ENCODE measurements around the gene DUSP12. TPM values are rescaled to one million over a fixed set of nuclear protein-coding genes. Genes with fewer than 3 reads are reported as not detected.

DUSP12 gene
- total and polyA plus RNA-seq, 2 donors (not counting 3 experiments of a cell fraction or from before 2014, with no cell fraction given): 26.8 to 31.6 TPM

DNA sequence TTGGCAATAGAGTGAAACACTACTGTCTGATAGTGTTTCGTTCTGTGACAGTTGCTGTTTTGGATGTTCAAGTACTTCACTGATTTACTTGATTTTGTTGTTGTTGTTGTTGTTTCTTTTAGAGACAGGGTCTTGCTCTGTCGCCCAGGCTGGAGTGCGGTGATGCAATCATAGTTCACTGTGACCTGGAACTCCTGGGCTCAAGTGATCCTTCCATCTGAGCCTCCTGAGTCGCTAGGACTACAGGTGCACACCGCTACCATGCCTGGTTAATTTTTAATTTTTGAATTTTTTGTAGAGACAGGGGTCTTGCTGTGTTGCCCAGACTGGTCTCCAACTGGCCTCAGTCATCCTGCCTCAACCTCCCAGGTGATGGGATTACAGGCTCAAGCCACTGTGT is 18.9 kb downstream of the DUSP12 start:
- no peaks in the 10 kb centered on the region for H3K27me3 ChIP-seq (ENCODE audit: control insufficient read depth in 2 of 2, insufficient read depth in 2 of 2, low read length in 2 of 2)
- H4K20me1 ChIP-seq (replicated peaks; ENCODE audit: control insufficient read depth, extremely low read depth, insufficient read depth, low read length): no peaks in the 10 kb centered on the region
- H3K9me1 ChIP-seq (replicated peaks; ENCODE audit: control insufficient read depth, extremely low read depth, insufficient read depth, low read length): no peaks in the 10 kb centered on the region
- no peak for FAIRE-seq
- no peak overlapping the region for H3K4me2 ChIP-seq (ENCODE audit: insufficient read depth, low read length)
- H3K27ac ChIP-seq (ENCODE audit: insufficient read depth, low read depth, low read length): no peak overlapping the region
- no TSS peak for BruUV-seq (replicated peaks)
- intact Hi-C loops (cut with micrococcal nuclease): loop anchor here (10.0 kb wide), 1 partner anchor 266 kb away; no protein-coding TSS in a partner anchor
- H2AFZ ChIP-seq (ENCODE audit: low read depth, low read length): no peak overlapping the region
- no peaks in the 10 kb centered on the region for H3K9me3 ChIP-seq (replicated peaks; ENCODE audit: control insufficient read depth, insufficient read depth, low read length)
- DNase-seq (ENCODE audit: low read depth, low spot score): no peak
- TF ChIP-seq POLR2A (IDR thresholded peaks at IDR 0.05; ENCODE audit: low read depth, low read length) (no peak), MYC (IDR thresholded peaks at IDR 0.05; ENCODE audit: low read depth, low read length) (no peak), GATA2 (IDR thresholded peaks at IDR 0.05; ENCODE audit: insufficient read depth, insufficient read length, low read depth, low read length) (no peak), POLR2AphosphoS5 (IDR thresholded peaks at IDR 0.05; ENCODE audit: insufficient read depth, low read depth, low read length) (no peak), EZH2 (IDR thresholded peaks at IDR 0.05; ENCODE audit: borderline replicate concordance, low read depth, low read length, severe bottlenecking) (no peak), FOS (IDR thresholded peaks at IDR 0.05; ENCODE audit: borderline replicate concordance, insufficient read depth, low read length) (no peak), JUN (IDR thresholded peaks at IDR 0.05; ENCODE audit: borderline replicate concordance, insufficient read depth, insufficient read length, low read depth) (no peak)
- TF ChIP-seq, protein P1, sequence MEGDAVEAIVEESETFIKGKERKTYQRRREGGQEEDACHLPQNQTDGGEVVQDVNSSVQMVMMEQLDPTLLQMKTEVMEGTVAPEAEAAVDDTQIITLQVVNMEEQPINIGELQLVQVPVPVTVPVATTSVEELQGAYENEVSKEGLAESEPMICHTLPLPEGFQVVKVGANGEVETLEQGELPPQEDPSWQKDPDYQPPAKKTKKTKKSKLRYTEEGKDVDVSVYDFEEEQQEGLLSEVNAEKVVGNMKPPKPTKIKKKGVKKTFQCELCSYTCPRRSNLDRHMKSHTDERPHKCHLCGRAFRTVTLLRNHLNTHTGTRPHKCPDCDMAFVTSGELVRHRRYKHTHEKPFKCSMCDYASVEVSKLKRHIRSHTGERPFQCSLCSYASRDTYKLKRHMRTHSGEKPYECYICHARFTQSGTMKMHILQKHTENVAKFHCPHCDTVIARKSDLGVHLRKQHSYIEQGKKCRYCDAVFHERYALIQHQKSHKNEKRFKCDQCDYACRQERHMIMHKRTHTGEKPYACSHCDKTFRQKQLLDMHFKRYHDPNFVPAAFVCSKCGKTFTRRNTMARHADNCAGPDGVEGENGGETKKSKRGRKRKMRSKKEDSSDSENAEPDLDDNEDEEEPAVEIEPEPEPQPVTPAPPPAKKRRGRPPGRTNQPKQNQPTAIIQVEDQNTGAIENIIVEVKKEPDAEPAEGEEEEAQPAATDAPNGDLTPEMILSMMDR (IDR thresholded peaks at IDR 0.05; ENCODE audit: extremely low read depth in 1 of 2, insufficient read depth in 1 of 2, low read depth in 1 of 2, low read length in 2 of 2): no peak
- TF ChIP-seq, protein P2, sequence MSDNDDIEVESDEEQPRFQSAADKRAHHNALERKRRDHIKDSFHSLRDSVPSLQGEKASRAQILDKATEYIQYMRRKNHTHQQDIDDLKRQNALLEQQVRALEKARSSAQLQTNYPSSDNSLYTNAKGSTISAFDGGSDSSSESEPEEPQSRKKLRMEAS (IDR thresholded peaks at IDR 0.05; ENCODE audit: insufficient read depth, insufficient read length): no peak
- CTCF ChIA-PET: interaction anchor here (1.1 to 1.9 kb wide), 2 partner anchors 19 to 24 kb away, joined by 4 to 6 read pairs; no protein-coding TSS in a partner anchor
- H3K4me3 ChIP-seq (replicated peaks in 1 of 3; ENCODE audit: insufficient read depth in 1 of 3, low read depth in 1 of 3, low read length in 3 of 3): no peak overlapping the region
- dilution Hi-C loops (cut with MboI; ENCODE audit: extremely low pct_ligation_motif_present, low sequenced_read_pairs): no loop called here
- H3K79me2 ChIP-seq (ENCODE audit: control insufficient read depth, insufficient read depth, low read length): peaks cover 71% of the 10 kb centered on the region
- H3K36me3 ChIP-seq (ENCODE audit: control insufficient read depth in 2 of 2, extremely low read depth in 1 of 2, insufficient read depth in 2 of 2, low read length in 2 of 2): no peaks in the 10 kb centered on the region
- H3K4me1 ChIP-seq (ENCODE audit: control insufficient read depth, extremely low read depth, insufficient read depth, low read length): peaks cover 47% of the 10 kb centered on the region
- POLR2A ChIA-PET: no interaction called here
- no peak overlapping the region for H3K9ac ChIP-seq (replicated peaks; ENCODE audit: extremely low read depth, insufficient read depth, low read length)

Measured in endothelial cell of umbilical vein (primary cell).